Measurements from ENCODE around the gene MTX1. TPM values are rescaled to one million over a fixed set of nuclear protein-coding genes. Genes with fewer than 3 reads are reported as not detected.

The MTX1 gene
- total and polyA plus RNA-seq, 3 experiments from 2014 or later: 43.7 to 73.2 (median 67.6) TPM

DNA sequence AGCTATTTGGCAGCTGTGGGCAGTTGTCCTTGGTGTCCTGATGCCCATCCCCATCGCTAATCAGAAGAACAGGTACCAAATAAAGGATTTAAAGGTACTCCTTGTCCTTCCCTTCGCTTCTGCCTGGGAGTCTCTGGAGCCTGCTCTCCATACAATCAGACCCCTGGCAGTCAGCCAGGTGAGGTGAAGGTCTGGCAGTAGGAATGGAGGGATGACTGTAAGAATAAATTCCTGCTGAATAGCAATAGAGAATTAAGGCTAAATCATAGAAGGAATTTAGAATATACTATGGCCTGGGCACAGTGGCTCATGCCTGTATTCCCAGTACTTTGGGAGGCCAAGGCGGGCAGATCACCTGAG is 10.0 kb upstream of the MTX1 start:
- no peaks in the 10 kb centered on the region for H3K36me3 ChIP-seq (ENCODE audit: insufficient read depth, low read length)
- H3K4me3 ChIP-seq (ENCODE audit: low read length): no peak overlapping the region
- peaks cover 0 to 3% (median 1%) of the 10 kb centered on the region in 3 donors for H3K36me3 Mint-ChIP-seq
- H3K27me3 ChIP-seq (ENCODE audit: insufficient read depth, low read length, poor library complexity, severe bottlenecking): no peaks in the 10 kb centered on the region
- H3K27ac ChIP-seq (ENCODE audit: low read depth, low read length): no peak overlapping the region
- peak in 1 of 5 donors; percentile 9 for DNase-seq
- H3K4me1 ChIP-seq (ENCODE audit: insufficient read depth, low read length): peaks cover 10% of the 10 kb centered on the region
- CTCF ChIA-PET: interaction anchor here (2.2 to 2.3 kb wide), 2 partner anchors 23 to 51 kb away, joined by 6 to 8 read pairs; no protein-coding TSS in a partner anchor
- POLR2A ChIA-PET: interaction anchor here (0.7 kb wide), 1 partner anchor 557 kb away, joined by 4 read pairs; no protein-coding TSS in a partner anchor
- no peaks in the 10 kb centered on the region for H3K27me3 Mint-ChIP-seq
- H3K27ac Mint-ChIP-seq: peak overlapping the region in 1 of 8 donors; percentile 58
- no peaks in the 10 kb centered on the region for H3K9me3 Mint-ChIP-seq
- no peaks in the 10 kb centered on the region for H3K9me3 ChIP-seq (ENCODE audit: low read length)
- peaks cover 13 to 22% (median 15%) of the 10 kb centered on the region in 3 donors for H3K4me1 Mint-ChIP-seq
- peak overlapping the region in 1 of 7 donors; percentile 37 for H3K4me3 Mint-ChIP-seq

DNA sequence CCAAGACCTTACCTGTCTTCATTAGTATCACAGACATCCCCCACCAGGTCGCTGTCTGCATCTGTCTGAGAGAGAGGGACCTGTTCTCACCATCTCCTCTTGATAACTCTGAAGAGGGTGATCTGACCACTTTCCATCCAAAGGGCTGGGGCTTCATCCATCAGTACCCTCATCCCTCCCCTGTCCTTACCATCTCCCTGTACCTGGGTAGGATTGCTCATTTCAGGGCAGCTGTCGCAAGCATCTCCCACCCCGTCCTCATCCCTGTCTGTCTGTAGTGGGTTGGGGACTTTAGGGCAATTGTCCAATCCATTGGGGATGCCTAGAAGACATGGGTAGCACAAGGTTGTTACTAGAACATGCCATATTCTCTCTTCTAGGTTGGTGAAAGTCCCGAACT is 8.7 kb upstream of the MTX1 start:
- ChIA-PET CTCF (interaction anchor here (2.2 to 2.3 kb wide), 2 partner anchors 24 to 50 kb away, joined by 6 to 8 read pairs; no protein-coding TSS in a partner anchor), POLR2A (interaction anchor here (0.7 kb wide), 1 partner anchor 25 kb away, joined by 5 read pairs; no protein-coding TSS in a partner anchor)
- H3K9me3 ChIP-seq (ENCODE audit: low read length): no peaks in the 10 kb centered on the region
- H3K27me3 Mint-ChIP-seq: no peaks in the 10 kb centered on the region
- no peaks in the 10 kb centered on the region for H3K9me3 Mint-ChIP-seq
- H3K27ac ChIP-seq (ENCODE audit: low read depth, low read length): no peak overlapping the region
- no peaks in the 10 kb centered on the region for H3K36me3 ChIP-seq (ENCODE audit: insufficient read depth, low read length)
- peak overlapping the region in 1 of 7 donors; percentile 13 for H3K4me3 Mint-ChIP-seq
- peaks cover 0 to 3% (median 2%) of the 10 kb centered on the region in 3 donors for H3K36me3 Mint-ChIP-seq
- H3K4me1 Mint-ChIP-seq: peaks cover under 1 to 9% (median 4%) of the 10 kb centered on the region in 3 donors
- DNase-seq: peak in 1 of 5 donors; percentile 24
- H3K27me3 ChIP-seq (ENCODE audit: insufficient read depth, low read length, poor library complexity, severe bottlenecking): no peaks in the 10 kb centered on the region
- H3K27ac Mint-ChIP-seq: peak overlapping the region in 1 of 8 donors; percentile 1
- no peaks in the 10 kb centered on the region for H3K4me1 ChIP-seq (ENCODE audit: insufficient read depth, low read length)
- H3K4me3 ChIP-seq (ENCODE audit: low read length): no peak overlapping the region

DNA sequence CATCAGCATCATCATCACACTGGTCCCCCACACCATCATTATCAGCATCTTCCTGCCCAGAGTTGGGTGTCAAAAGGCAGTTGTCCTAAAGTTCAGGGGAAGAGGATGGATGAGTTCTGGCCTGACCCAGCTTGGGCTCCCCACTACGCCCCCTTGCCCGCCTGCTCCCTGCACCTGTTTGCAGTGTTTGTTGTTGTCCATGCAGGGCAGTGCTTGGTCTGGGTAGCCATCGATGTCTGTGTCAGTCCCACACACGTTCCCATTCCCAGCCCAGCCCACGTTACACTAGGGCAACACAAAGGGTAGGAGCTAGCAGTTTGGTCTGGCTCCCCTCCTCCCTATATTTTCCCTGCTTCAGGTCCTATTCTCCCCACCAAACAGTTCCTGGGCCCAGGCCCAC is 7.6 kb upstream of the MTX1 start:
- no peaks in the 10 kb centered on the region for H3K9me3 Mint-ChIP-seq
- no peak overlapping the region for H3K4me3 Mint-ChIP-seq
- H3K4me1 ChIP-seq (ENCODE audit: insufficient read depth, low read length): no peaks in the 10 kb centered on the region
- peak in 1 of 5 donors; percentile 35 for DNase-seq
- CTCF ChIA-PET: interaction anchor here (1.0 to 2.3 kb wide), 2 partner anchors 26 to 50 kb away, joined by 3 to 8 read pairs; no protein-coding TSS in a partner anchor
- H3K27me3 ChIP-seq (ENCODE audit: insufficient read depth, low read length, poor library complexity, severe bottlenecking): no peaks in the 10 kb centered on the region
- POLR2A ChIA-PET: no interaction called here
- no peaks in the 10 kb centered on the region for H3K4me1 Mint-ChIP-seq
- H3K27ac ChIP-seq (ENCODE audit: low read depth, low read length): no peak overlapping the region
- H3K36me3 ChIP-seq (ENCODE audit: insufficient read depth, low read length): no peaks in the 10 kb centered on the region
- H3K27ac Mint-ChIP-seq: peak overlapping the region in 1 of 8 donors; percentile 80
- H3K4me3 ChIP-seq (ENCODE audit: low read length): no peak overlapping the region
- no peaks in the 10 kb centered on the region for H3K27me3 Mint-ChIP-seq
- no peaks in the 10 kb centered on the region for H3K9me3 ChIP-seq (ENCODE audit: low read length)
- peaks cover 0 to 3% (median 2%) of the 10 kb centered on the region in 3 donors for H3K36me3 Mint-ChIP-seq

DNA sequence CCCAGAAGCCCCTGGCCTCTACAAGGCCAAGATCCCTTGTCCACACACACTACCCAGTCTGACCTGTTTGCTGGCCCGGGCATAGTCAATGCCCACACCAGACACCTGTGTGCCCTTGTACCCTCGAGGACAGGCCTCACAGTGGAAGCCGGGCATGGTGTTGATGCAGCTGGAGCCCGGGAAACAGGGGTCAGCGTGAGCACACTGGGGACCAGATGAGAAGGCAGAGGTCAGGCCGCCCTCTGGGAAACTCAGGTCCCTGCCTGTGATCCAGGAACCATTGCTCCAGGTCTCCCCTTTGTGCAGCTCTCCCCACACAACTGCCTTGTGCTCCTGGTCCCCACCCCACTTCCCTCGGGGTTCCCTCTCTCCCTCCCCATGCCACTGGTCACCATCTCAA is 6.3 kb upstream of the MTX1 start:
- ChIA-PET CTCF (interaction anchor here (1.1 to 3.3 kb wide), 3 partner anchors 9 to 29 kb away, joined by 5 to 14 read pairs (median 6); partner anchors contain the start of genes KRTCAP2 and TRIM46), POLR2A (no interaction called here)
- Mint-ChIP-seq H3K9me3 (no peaks in the 10 kb centered on the region), H3K36me3 (peaks cover 0 to 3% (median 2%) of the 10 kb centered on the region in 3 donors), H3K4me1 (peaks cover 5 to 6% (median 6%) of the 10 kb centered on the region in 3 donors), H3K27ac (peak overlapping the region in 2 of 8 donors; percentile 23 to 79), H3K27me3 (peaks cover 0 to 3% of the 10 kb centered on the region in 2 donors), H3K4me3 (peak overlapping the region in 1 of 7 donors; percentile 24)
- Histone ChIP-seq H3K36me3 (ENCODE audit: insufficient read depth, low read length) (no peaks in the 10 kb centered on the region), H3K9me3 (ENCODE audit: low read length) (no peaks in the 10 kb centered on the region), H3K27me3 (ENCODE audit: insufficient read depth, low read length, poor library complexity, severe bottlenecking) (no peaks in the 10 kb centered on the region), H3K4me1 (ENCODE audit: insufficient read depth, low read length) (peaks cover 3% of the 10 kb centered on the region), H3K4me3 (ENCODE audit: low read length) (no peak overlapping the region), H3K27ac (ENCODE audit: low read depth, low read length) (no peak overlapping the region)
- peak in 1 of 5 donors; percentile 43 for DNase-seq

DNA sequence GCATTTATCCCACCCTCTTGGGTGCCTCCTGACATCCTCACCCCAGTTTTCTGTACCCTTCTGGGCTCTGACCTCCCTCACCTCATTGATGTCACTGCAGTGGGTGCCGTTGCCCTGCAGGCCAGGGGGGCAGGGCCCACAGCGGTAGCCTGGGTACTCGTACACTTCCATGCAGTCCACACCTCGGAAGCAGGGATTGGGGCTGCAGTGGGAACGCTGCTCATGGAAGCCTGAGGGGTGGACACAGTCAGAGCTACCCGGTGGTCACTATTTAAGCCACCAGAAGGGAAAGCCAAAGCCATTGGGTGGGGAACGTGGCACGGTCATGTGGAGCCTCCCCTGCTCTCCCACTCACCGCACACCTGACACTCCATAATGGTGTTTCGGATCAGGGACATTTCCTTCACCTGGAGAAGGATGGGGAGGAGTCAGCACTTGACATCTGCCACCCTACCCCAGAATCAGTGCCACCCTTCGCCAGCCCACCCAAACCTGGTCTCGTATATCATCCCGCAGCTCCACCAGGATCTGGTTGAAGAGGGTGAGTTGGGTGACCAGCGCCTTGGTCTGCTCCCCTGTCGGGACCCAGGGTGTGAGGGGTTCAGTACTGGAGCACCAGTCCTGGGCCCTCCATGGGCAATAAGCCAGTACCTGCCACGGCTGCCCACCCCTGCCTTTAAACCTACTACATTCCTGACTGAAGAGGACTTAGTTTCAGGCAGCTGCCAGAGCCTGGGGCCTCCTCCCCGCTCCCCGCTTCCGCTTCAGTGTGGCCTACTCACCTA is 5.6 kb upstream of the MTX1 start:
- Mint-ChIP-seq H3K27ac (peak overlapping the region in 2 of 8 donors; percentile 52 to 79), H3K4me3 (peak overlapping the region in 1 of 7 donors; percentile 24), H3K27me3 (peaks cover 0 to 3% of the 10 kb centered on the region in 2 donors), H3K4me1 (peaks cover 10 to 12% (median 12%) of the 10 kb centered on the region in 3 donors), H3K36me3 (peaks cover 0 to 2% (median 0%) of the 10 kb centered on the region in 3 donors), H3K9me3 (no peaks in the 10 kb centered on the region)
- peak in 1 of 5 donors; percentile 40 for DNase-seq
- Histone ChIP-seq H3K4me1 (ENCODE audit: insufficient read depth, low read length) (peaks cover 10% of the 10 kb centered on the region), H3K4me3 (ENCODE audit: low read length) (no peak overlapping the region), H3K9me3 (ENCODE audit: low read length) (no peaks in the 10 kb centered on the region), H3K27me3 (ENCODE audit: insufficient read depth, low read length, poor library complexity, severe bottlenecking) (no peaks in the 10 kb centered on the region), H3K27ac (ENCODE audit: low read depth, low read length) (no peak overlapping the region), H3K36me3 (ENCODE audit: insufficient read depth, low read length) (no peaks in the 10 kb centered on the region)
- ChIA-PET CTCF (interaction anchor here (1.2 to 3.3 kb wide), 5 partner anchors 9 to 41 kb away, joined by 4 to 14 read pairs (median 6); partner anchors contain the start of genes KRTCAP2 and TRIM46), POLR2A (no interaction called here)

DNA sequence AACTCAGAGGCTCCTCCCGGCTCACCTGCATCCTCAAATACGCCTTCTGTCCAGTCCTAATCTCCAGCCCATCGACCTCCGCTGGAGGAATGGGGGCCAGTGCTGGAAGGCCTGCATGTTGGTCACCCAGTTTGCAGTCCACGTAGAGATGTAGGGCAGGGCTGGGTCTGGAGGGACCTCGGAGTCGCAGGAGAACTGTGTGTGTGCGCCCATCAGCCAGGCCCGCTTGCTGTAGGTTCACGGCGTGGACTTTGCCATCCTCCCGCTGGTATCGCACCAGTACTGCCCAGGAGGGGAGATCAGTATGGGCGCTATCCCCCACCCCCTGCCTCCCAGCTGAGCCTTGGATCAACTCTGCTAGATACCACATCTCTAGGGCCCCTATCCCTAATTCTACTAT is 3.5 kb upstream of the MTX1 start:
- Histone ChIP-seq H3K27ac (ENCODE audit: low read depth, low read length) (no peak overlapping the region), H3K4me3 (ENCODE audit: low read length) (no peak overlapping the region), H3K36me3 (ENCODE audit: insufficient read depth, low read length) (no peaks in the 10 kb centered on the region), H3K9me3 (ENCODE audit: low read length) (no peaks in the 10 kb centered on the region), H3K27me3 (ENCODE audit: insufficient read depth, low read length, poor library complexity, severe bottlenecking) (no peaks in the 10 kb centered on the region), H3K4me1 (ENCODE audit: insufficient read depth, low read length) (peaks cover 23% of the 10 kb centered on the region)
- Mint-ChIP-seq H3K4me1 (peaks cover 18 to 27% (median 26%) of the 10 kb centered on the region in 3 donors), H3K36me3 (peaks cover 0 to 2% (median 0%) of the 10 kb centered on the region in 3 donors), H3K27me3 (peaks cover 0 to 3% of the 10 kb centered on the region in 2 donors), H3K9me3 (no peaks in the 10 kb centered on the region), H3K27ac (peak overlapping the region in 1 of 8 donors; percentile 48), H3K4me3 (peak overlapping the region in 1 of 7 donors; percentile 68)
- peak in 1 of 5 donors; percentile 24 for DNase-seq
- ChIA-PET CTCF (interaction anchor here (1.1 to 5.3 kb wide), 3 partner anchors 20 to 45 kb away, joined by 3 to 67 read pairs (median 20); partner anchors contain the start of gene KRTCAP2), POLR2A (no interaction called here)

DNA sequence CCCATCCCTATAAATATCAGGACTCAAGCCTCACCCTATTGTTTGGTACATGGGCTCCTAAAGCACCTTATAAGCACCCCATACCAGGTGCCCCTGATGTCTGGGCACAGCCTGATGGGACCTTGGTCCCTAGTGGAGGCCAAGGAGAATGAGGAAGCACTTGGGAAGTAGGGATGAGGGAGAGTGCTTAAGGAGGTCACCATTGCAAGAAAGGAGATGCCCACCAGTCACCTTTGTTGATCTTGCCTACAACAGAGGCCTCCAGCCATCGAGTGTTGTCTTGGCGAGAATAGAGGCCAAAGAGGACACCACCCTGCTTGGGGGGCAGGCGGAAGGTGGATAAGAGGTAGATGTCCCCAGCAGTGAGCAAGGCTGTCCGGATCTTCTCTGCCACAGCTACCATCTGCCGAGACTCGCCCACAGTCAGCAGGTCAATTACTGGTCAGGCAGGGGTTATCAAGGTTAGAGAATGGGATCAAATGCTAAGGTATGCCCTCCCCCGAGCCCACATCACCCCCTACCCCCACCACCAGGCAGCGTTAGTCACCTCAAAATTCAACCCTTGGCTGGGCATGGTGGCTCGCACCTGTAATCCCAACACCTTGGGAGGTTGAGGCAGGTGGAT is 2.4 kb upstream of the MTX1 start:
- Mint-ChIP-seq H3K27me3 (peaks cover 0 to 3% of the 10 kb centered on the region in 2 donors), H3K9me3 (no peaks in the 10 kb centered on the region), H3K4me3 (peak overlapping the region in 2 of 7 donors; percentile 68 to 75), H3K4me1 (peaks cover 18 to 28% (median 26%) of the 10 kb centered on the region in 3 donors), H3K27ac (peak overlapping the region in 5 of 8 donors; percentile 12 to 74 (median 48)), H3K36me3 (peaks cover 1 to 7% (median 4%) of the 10 kb centered on the region in 3 donors)
- ChIA-PET CTCF (interaction anchor here (1.1 to 5.3 kb wide), 8 partner anchors 19 to 118 kb away, joined by 3 to 67 read pairs (median 10); partner anchors contain the start of gene KRTCAP2), POLR2A (no interaction called here)
- Histone ChIP-seq H3K4me1 (ENCODE audit: insufficient read depth, low read length) (peaks cover 23% of the 10 kb centered on the region), H3K9me3 (ENCODE audit: low read length) (no peaks in the 10 kb centered on the region), H3K36me3 (ENCODE audit: insufficient read depth, low read length) (no peaks in the 10 kb centered on the region), H3K4me3 (ENCODE audit: low read length) (no peak overlapping the region), H3K27ac (ENCODE audit: low read depth, low read length) (no peak overlapping the region), H3K27me3 (ENCODE audit: insufficient read depth, low read length, poor library complexity, severe bottlenecking) (no peaks in the 10 kb centered on the region)
- peak in 1 of 5 donors; percentile 38 for DNase-seq
